Activated naive CD4-positive, alpha-beta T cell treated with anti-CD3 and anti-CD28 coated beads for 36 hours (primary cell): ENCODE results near the gene PRH2. TPM values are rescaled to one million over a fixed set of nuclear protein-coding genes. Genes with fewer than 3 reads are reported as not detected.

Experiments used
- CTCF ChIA-PET: fragments of 350-600 bp; sonication (Branson Sonifier 250); formaldehyde crosslinking; loops from one replicate; lab custom pipeline; 2021; ENCODE audit warnings: antibody characterized with exemption; lab: Charles Lee
- DNase-seq: peaks from one replicate; pipeline ENCODE4 v3.0.0-alpha.2; 2020
- H3K27ac Mint-ChIP-seq: one replicate; pipeline ENCODE4 v1.8.0; 2021; ENCODE audit warnings: mild to moderate bottlenecking, mixed read lengths
- H3K27me3 Mint-ChIP-seq: one replicate; pipeline ENCODE4 v1.8.0; 2021; ENCODE audit warnings: low read depth, mixed read lengths
- H3K36me3 Mint-ChIP-seq: one replicate; pipeline ENCODE4 v1.8.0; 2021; ENCODE audit warnings: low read depth, mixed read lengths
- H3K4me1 Mint-ChIP-seq: one replicate; pipeline ENCODE4 v1.8.0; 2021; ENCODE audit warnings: low read depth, mixed read lengths
- H3K4me3 Mint-ChIP-seq: one replicate; pipeline ENCODE4 v1.8.0; 2021; ENCODE audit warnings: mild to moderate bottlenecking, moderate library complexity, mixed read lengths
- H3K9me3 Mint-ChIP-seq: one replicate; pipeline ENCODE4 v1.8.0; 2021; ENCODE audit warnings: mixed read lengths
- intact Hi-C: fragments of 100-400 bp; cut with micrococcal nuclease; formaldehyde crosslinking; loops from one replicate; pipeline ENCODE4 v1.15.1; 2023
- total RNA-seq, 2 experiments: library from RNA; stranded (reverse); gene quantifications; one replicate each; pipeline ENCODE4 v1.2.3, GENCODE V29; 2021

The PRH2 gene
- total RNA-seq, 2 experiments from 2014 or later: not detected

GRCh38 chr12:10967409-10967808 lies 38.4 kb downstream of the PRH2 start:
- intact Hi-C loops: no loop called here
- H3K9me3 Mint-ChIP-seq: no peaks in the 10 kb centered on the region
- H3K36me3 Mint-ChIP-seq: peaks cover 14% of the 10 kb centered on the region
- H3K27ac Mint-ChIP-seq: no peak overlapping the region
- no peak for DNase-seq
- H3K4me3 Mint-ChIP-seq: no peak overlapping the region
- no peaks in the 10 kb centered on the region for H3K27me3 Mint-ChIP-seq
- CTCF ChIA-PET: no interaction called here
- peaks cover under 1% of the 10 kb centered on the region for H3K4me1 Mint-ChIP-seq

- Mint-ChIP-seq H3K36me3 (peaks cover 12% of the 10 kb centered on the region), H3K4me3 (no peak overlapping the region), H3K4me1 (no peaks in the 10 kb centered on the region), H3K27ac (no peak overlapping the region), H3K9me3 (no peaks in the 10 kb centered on the region), H3K27me3 (no peaks in the 10 kb centered on the region)
- intact Hi-C loops: no loop called here
- CTCF ChIA-PET: no interaction called here
- DNase-seq: no peak
Measured at GRCh38 chr12:10968765-10969456, 39.9 kb downstream of the PRH2 start.

GRCh38 chr12:10974965-10975364 lies 45.9 kb downstream of the PRH2 start:
- H3K27me3 Mint-ChIP-seq: peaks cover 3% of the 10 kb centered on the region
- CTCF ChIA-PET: no interaction called here
- DNase-seq: no peak
- no peak overlapping the region for H3K27ac Mint-ChIP-seq
- intact Hi-C loops: no loop called here
- H3K36me3 Mint-ChIP-seq: peaks cover 6% of the 10 kb centered on the region
- H3K4me3 Mint-ChIP-seq: no peak overlapping the region
- H3K9me3 Mint-ChIP-seq: no peaks in the 10 kb centered on the region
- no peaks in the 10 kb centered on the region for H3K4me1 Mint-ChIP-seq

- Mint-ChIP-seq H3K27ac (no peak overlapping the region), H3K4me3 (no peak overlapping the region), H3K36me3 (peaks cover 3% of the 10 kb centered on the region), H3K9me3 (no peaks in the 10 kb centered on the region), H3K4me1 (peaks cover 19% of the 10 kb centered on the region), H3K27me3 (peaks cover 9% of the 10 kb centered on the region)
- CTCF ChIA-PET: no interaction called here
- intact Hi-C loops: loop anchor here (1.0 to 2.0 kb wide), 3 partner anchors 189 to 281 kb away; partner anchors contain the start of gene SMIM10L1
- peak; percentile 74 for DNase-seq
Measured at GRCh38 chr12:10982244-10982643, 53.2 kb downstream of the PRH2 start.

Other genes with a start within 250 kb of the PRH2 start
- 100 to 1,000 TPM; 192 to 219 TPM for gene YBX3, start 205.9 kb upstream of the PRH2 start, total RNA-seq
- gene TAS2R7, start 126.6 kb upstream of the PRH2 start, total RNA-seq: not detected
- not detected for gene TAS2R8, start 122.0 kb upstream of the PRH2 start, total RNA-seq
- gene TAS2R9, start 119.1 kb upstream of the PRH2 start, total RNA-seq: not detected
- not detected for gene TAS2R10, start 102.9 kb upstream of the PRH2 start, total RNA-seq
- not detected for gene PRR4, start 79.8 kb upstream of the PRH2 start, total RNA-seq
- gene PRH1, start 45.0 kb upstream of the PRH2 start, total RNA-seq: 1 to 10 TPM; 4.8 to 7.4 TPM
- under 1 TPM in 1 of 2 experiments, not detected in 1; 0.17 TPM for gene TAS2R13, start 19.7 kb upstream of the PRH2 start, total RNA-seq
- gene TAS2R14, start 10.0 kb downstream of the PRH2 start, total RNA-seq: under 1 TPM; 0.36 to 0.49 TPM
- gene TAS2R50, start 57.7 kb downstream of the PRH2 start, total RNA-seq: under 1 TPM in 1 of 2 experiments, not detected in 1; 0.36 TPM
- gene TAS2R20, start 69.1 kb downstream of the PRH2 start, total RNA-seq: under 1 TPM; 0.54 to 0.60 TPM
- under 1 TPM; 0.77 to 0.98 TPM for gene TAS2R19, start 93.4 kb downstream of the PRH2 start, total RNA-seq
- 1 to 10 TPM; 1.1 to 1.4 TPM for gene TAS2R31, start 102.2 kb downstream of the PRH2 start, total RNA-seq
- gene TAS2R46, start 133.1 kb downstream of the PRH2 start, total RNA-seq: under 1 TPM; 0.27 to 0.31 TPM
- under 1 TPM in 1 of 2 experiments, not detected in 1; 0.26 TPM for gene TAS2R43, start 163.1 kb downstream of the PRH2 start, total RNA-seq
- gene TAS2R30, start 205.4 kb downstream of the PRH2 start, total RNA-seq: 1 to 10 TPM; 1.5 to 1.6 TPM
- 1 to 10 TPM; 5.0 to 5.6 TPM for gene SMIM10L1, start 242.0 kb downstream of the PRH2 start, total RNA-seq